Amniotic epithelial cell (primary cell): ENCODE results near the gene ARL8B.
"Not testable (repeated sequence)": the region's sequence is repeated elsewhere in the genome, so short reads cannot be mapped to it uniquely, and the experiment has no call there.

Source experiments
- DNase-seq: peaks from one replicate; pipeline ENCODE4 v3.0.0-alpha.2; 2010; ENCODE audit warnings: low read depth

The ARL8B gene

GRCh38 chr3:5122030-5122740 is at the start of gene ARL8B:
Gene ARL8B (plus strand): TSS chr3:5122292. CDS start chr3:5122466, 174 bp downstream.
- peak; percentile 80 for DNase-seq

DNA sequence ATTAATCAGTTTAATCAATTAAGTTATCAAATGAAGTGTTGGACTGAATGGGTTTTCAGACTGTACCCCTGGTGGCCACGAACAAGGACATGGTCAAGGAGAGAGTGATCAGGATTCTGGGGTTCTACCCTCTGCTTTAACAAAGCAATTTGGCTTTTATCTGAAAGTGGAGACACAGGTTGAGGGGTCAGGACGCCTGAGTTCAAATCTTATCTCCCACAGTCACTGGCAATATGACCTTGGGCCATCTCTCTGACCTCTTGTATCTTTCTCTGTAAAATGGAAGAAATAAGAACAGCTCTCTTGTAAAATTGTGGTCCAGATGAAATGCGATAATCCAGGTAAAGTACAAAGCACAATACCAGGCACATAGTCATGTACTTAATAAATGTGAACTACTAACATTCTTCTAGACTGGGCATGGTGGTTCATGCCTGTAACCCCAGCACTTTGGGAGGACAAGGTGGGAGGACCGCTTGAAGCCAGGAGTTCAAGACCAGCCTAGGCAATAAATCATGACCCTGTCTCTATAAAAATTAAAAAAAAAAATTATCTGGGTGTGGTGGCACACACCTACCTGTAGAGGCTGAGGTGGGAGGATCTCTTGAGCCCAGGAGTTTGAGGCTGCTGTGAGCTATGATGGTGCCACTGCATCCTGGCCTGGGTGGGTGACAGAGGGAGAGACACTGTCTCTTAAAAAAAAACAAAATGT is 48.6 kb upstream of the ARL8B start:
- no peak for DNase-seq

- DNase-seq = peak; percentile 87
Observed at GRCh38 chr3:5078151-5078550, 43.9 kb upstream of the ARL8B start.

DNA sequence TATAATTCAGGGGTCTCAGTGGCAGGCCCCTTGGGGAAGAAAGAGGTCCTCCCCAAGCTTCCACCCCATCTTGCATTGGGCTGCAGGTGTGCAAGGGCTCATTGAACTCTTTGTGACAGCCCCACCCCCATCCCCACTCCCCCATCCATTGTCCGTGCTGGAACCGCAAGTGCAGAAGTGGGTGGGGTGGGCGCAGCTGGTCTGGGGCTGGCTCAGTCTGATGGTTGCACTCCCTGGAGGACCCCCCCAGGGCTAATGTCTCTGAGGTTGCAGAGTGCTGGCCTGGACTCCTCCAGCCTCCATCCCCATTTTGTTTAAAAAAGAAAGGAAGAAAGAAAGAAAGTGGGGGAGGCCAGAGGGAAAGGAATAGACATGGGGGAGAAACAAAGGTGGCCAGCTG is 42.3 kb upstream of the ARL8B start:
- no peak for DNase-seq

- no peak for DNase-seq
Observed at GRCh38 chr3:5080779-5081550, 41.1 kb upstream of the ARL8B start.

GRCh38 chr3:5081973-5082788 is 39.9 kb upstream of the ARL8B start:
- not testable (repeated sequence) for DNase-seq

DNA sequence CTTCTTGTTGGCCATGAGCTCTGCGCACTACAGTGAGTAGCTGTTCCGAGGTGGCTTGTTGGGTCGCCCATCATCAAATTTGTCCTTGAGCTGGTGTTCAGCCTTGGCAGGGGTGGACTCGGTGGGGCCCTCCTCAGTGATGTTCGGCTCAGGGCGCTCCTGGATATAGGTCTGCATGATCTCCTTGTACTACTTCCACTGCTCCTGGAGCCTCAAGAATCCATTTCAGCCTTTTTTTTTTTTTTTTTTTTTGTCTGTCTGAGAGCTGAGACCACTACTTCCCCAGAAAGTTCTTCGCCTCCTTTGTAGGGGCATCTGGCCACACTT is 39.3 kb upstream of the ARL8B start:
- no peak for DNase-seq

DNA sequence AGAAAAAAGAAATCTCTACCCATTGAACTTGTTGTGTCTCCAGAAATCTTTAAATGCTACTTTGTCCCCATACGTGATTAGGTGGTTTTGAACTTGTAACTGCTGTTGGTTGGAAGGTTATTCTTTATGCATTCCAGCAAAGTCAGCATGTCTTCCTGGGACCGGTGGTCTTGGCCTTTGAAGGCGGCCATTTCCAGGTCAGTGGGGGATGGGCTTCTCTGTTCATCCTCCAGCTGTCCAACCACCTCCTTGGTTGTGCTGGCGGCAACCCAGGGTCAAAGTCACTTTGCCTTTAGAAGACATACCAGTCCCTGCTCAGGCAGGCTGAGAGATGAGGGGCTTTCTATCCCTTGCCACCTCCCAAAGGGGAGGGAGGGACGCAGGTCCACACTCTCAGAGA is 37.9 kb upstream of the ARL8B start:
- no peak for DNase-seq

DNA sequence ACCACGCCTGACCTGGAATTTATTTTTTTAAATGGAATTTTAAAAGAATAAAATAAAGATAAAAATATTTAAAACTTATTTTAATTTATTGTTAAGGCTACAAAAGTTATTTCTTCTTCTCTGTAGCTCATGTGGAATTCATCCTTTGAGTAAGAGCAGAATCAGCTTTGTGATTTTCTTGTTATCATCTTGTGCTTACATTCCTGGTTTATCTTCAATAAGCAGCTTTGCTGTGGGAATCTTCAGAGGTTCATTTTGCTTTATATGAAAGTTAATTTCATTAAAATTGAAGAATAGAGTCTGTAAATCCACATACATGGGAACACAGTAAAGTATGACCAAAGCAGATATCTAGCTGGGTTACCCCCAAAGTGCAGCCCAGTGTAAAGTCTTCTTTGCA is 35.4 kb upstream of the ARL8B start:
- DNase-seq = no peak

- DNase-seq = no peak
Observed at GRCh38 chr3:5087209-5087608, 34.9 kb upstream of the ARL8B start.

GRCh38 chr3:5090197-5090596 is 31.9 kb upstream of the ARL8B start:
- DNase-seq = no peak

GRCh38 chr3:5092018-5092417 is 30.1 kb upstream of the ARL8B start:
- no peak for DNase-seq

- DNase-seq = no peak
Observed at GRCh38 chr3:5093731-5094130, 28.4 kb upstream of the ARL8B start.

DNA sequence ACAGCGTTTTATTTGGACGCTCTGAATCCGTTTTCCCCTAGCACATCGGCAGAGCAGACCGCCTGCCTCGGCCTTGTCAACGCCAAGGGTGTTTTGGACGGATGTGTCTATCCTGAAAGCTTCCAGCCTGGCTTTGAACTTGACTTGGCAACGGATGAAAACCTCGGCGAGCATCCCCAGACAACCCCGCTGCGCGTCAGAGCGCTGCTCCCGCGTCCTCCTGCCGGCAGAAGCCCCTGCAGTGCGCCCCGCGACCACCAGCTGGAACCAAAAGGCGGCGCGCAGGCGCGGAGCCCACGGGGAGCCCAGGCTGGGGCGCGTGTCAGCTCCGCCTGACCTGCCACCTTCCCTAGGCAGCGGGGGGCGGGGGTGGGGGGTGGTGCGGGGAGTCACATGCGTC is 26.2 kb upstream of the ARL8B start:
- DNase-seq = no peak

DNA sequence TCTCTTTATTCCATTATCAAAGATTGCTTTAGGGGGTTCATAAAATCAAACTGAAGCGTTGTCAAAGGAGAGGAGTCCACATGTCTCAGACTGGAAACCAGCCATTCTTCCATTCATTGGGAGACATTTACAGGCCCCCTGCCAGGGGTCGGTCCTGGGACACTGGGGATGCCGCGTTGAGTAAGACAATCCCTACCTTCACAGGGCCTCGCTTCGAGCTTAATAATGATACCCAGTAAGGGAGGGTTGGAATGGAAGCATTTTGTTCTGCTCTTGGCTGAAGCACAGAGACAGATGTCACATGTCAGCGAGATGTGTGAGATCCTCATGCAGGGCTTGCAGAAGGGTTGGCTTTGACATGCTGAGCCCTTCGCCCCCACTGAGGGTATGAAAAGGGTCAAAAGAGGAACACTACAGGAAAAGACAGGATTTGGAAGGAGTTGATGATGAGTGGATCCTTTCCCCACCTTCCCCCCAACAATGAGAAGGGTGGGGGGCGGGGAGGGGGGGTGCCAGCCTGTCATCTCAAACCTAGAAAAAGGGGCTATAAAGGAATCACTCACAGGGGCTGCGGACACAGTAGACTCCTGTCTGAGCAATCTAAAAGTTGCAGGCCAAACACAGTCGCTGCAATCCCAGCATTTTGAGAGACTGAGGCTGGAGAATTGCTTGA is 25.6 kb upstream of the ARL8B start:
- DNase-seq = no peak

GRCh38 chr3:5098346-5098745 is 23.7 kb upstream of the ARL8B start:
- DNase-seq = no peak

- no peak for DNase-seq
Observed at GRCh38 chr3:5102532-5102931, 19.6 kb upstream of the ARL8B start.

- DNase-seq = no peak
Observed at GRCh38 chr3:5103743-5104142, 18.3 kb upstream of the ARL8B start.

DNA sequence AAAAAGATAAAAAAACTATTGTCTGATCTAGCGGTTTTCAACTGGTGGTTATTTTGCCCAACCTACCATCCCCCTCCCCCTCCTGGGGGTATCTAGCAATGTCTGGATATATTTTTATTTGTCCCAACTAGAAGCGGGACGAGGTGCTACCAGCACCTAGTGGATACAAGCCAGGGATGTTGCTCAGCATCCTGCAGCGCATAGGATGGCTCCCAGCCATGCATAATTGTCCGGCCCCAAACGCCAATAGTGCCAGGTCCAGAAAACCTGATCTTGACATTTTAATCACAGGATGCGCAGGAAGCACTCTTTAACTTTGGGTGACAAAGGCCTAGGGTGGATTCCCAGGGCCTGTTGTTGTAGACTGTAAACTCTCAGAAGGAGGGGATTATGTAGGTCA is 17.0 kb upstream of the ARL8B start:
- DNase-seq = no peak

- not testable (repeated sequence) for DNase-seq
Observed at GRCh38 chr3:5106371-5106770, 15.7 kb upstream of the ARL8B start.

- DNase-seq = not testable (repeated sequence)
Observed at GRCh38 chr3:5106933-5107334, 15.2 kb upstream of the ARL8B start.

DNA sequence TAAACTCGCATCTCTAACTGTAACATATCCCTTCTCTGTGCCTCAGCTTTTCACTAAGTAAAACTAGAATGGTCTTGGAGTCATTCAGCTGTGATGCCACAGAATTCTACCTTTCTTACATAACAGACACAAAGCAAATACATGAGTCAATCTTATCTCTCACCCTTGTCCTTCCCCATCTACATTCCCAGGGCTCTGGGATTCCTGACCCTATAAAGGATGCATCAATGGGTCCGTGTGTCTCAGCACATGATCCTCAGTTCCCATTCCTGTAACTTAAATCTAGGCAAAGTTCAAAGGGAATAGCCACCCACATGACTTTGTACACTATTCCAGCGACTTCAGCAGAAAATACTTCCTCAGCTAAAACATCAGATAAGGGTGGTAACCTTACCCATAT is 11.8 kb upstream of the ARL8B start:
- no peak for DNase-seq
